HepG2 (cell line): ENCODE data around the gene TBKBP1. TPM values are rescaled to one million over a fixed set of nuclear protein-coding genes. Genes with fewer than 3 reads are reported as not detected.

ENCODE experiments used
- ATF7 ChIP-seq, 2 experiments: fragments of 450-650 bp in 1 of 2; sonication (generic) in 1 of 2; formaldehyde crosslinking in 1 of 2; IDR thresholded peaks; 2 replicates each; pipeline versions ENCODE4 v1.4.0 to v1.6.1; 2016 to 2020; ENCODE audit warnings: antibody characterized with exemption in 1 of 2, mild to moderate bottlenecking in 1 of 2, missing genetic modification reagents in 1 of 2
- ATM ChIP-seq: fragments of 450-650 bp; IDR thresholded peaks from 2 replicates; pipeline ENCODE4 v1.7.1; 2017; ENCODE audit warnings: mild to moderate bottlenecking, borderline replicate concordance
- FOXK1 ChIP-seq: sonication (generic); formaldehyde crosslinking; IDR thresholded peaks from 2 replicates; pipeline ENCODE4 v1.4.0; 2020; ENCODE audit warnings: low read depth, missing genetic modification reagents, borderline replicate concordance
- GRHL1 ChIP-seq: sonication (generic); formaldehyde crosslinking; conservative IDR thresholded peaks from 2 replicates; pipeline ENCODE4 v1.8.0; 2022; ENCODE audit warnings: missing genetic modification reagents
- GTF2F1 ChIP-seq: fragments of 150-350 bp; IDR thresholded peaks from 2 replicates; pipeline ENCODE4 v1.6.1; 2014; ENCODE audit warnings: low read length
- HDAC1 ChIP-seq: sonication (generic); formaldehyde crosslinking; IDR thresholded peaks from 2 replicates; pipeline ENCODE4 v1.5.1; 2020; ENCODE audit warnings: mild to moderate bottlenecking, missing genetic modification reagents
- HNRNPK ChIP-seq: fragments of 200-400 bp; formaldehyde crosslinking; IDR thresholded peaks from 2 replicates; pipeline ENCODE4 v1.6.1; 2018; ENCODE audit warnings: low read length, low read depth, moderate library complexity, mild to moderate bottlenecking; ENCODE audit not compliant: poor library complexity, severe bottlenecking
- KLF11 ChIP-seq: IDR thresholded peaks from 2 replicates; pipeline ENCODE4 v1.6.1; 2016; ENCODE audit warnings: missing compliant biosample characterization
- KLF15 ChIP-seq: sonication (generic); formaldehyde crosslinking; IDR thresholded peaks from 2 replicates; pipeline ENCODE4 v1.8.1; 2023; ENCODE audit warnings: borderline replicate concordance, mild to moderate bottlenecking, inconsistent platforms, missing genetic modification reagents, mixed read lengths
- MTA3 ChIP-seq: sonication (generic); formaldehyde crosslinking; IDR thresholded peaks from 2 replicates; pipeline ENCODE4 v1.4.0; 2020; ENCODE audit warnings: missing genetic modification reagents
- NFE2 ChIP-seq: sonication (generic); formaldehyde crosslinking; IDR thresholded peaks from 2 replicates; pipeline ENCODE4 v1.4.0; 2020; ENCODE audit warnings: missing genetic modification reagents
- SAP130 ChIP-seq: IDR thresholded peaks from 2 replicates; pipeline ENCODE4 v1.6.1; 2016; ENCODE audit warnings: low read depth
- SMAD3 ChIP-seq: sonication (generic); formaldehyde crosslinking; IDR thresholded peaks from 2 replicates; pipeline ENCODE4 v1.4.0; 2020; ENCODE audit warnings: missing genetic modification reagents
- WIZ ChIP-seq: sonication (generic); formaldehyde crosslinking; IDR thresholded peaks from 2 replicates; pipeline ENCODE4 v1.5.1; 2020; ENCODE audit warnings: mild to moderate bottlenecking, missing genetic modification reagents
- ZBTB49 ChIP-seq: sonication (generic); formaldehyde crosslinking; IDR thresholded peaks from 2 replicates; pipeline ENCODE4 v1.4.0; 2020; ENCODE audit warnings: missing genetic modification reagents, borderline replicate concordance
- ZNF136 ChIP-seq: sonication (generic); formaldehyde crosslinking; IDR thresholded peaks from 2 replicates; pipeline ENCODE4 v1.8.1; 2022; ENCODE audit warnings: low read depth, mild to moderate bottlenecking, moderate library complexity, missing genetic modification reagents
- ZNF138 ChIP-seq: sonication (generic); formaldehyde crosslinking; IDR thresholded peaks from 2 replicates; pipeline ENCODE4 v1.5.0; 2020; ENCODE audit warnings: mild to moderate bottlenecking, low read depth, missing genetic modification reagents
- ZNF143 ChIP-seq: sonication (generic); formaldehyde crosslinking; IDR thresholded peaks from 2 replicates; pipeline ENCODE4 v1.4.0; 2020; ENCODE audit warnings: missing genetic modification reagents
- ZNF251 ChIP-seq: sonication (generic); formaldehyde crosslinking; IDR thresholded peaks from 2 replicates; pipeline ENCODE4 v1.9.0; 2021; ENCODE audit warnings: mild to moderate bottlenecking, missing genetic modification reagents
- ZNF468 ChIP-seq: sonication (generic); formaldehyde crosslinking; IDR thresholded peaks from 2 replicates; pipeline ENCODE4 v1.8.0; 2022; ENCODE audit warnings: mild to moderate bottlenecking, moderate library complexity, missing genetic modification reagents
- ZNF510 ChIP-seq: sonication (generic); formaldehyde crosslinking; IDR thresholded peaks from 2 replicates; pipeline ENCODE4 v1.4.0; 2020; ENCODE audit warnings: low read depth, mild to moderate bottlenecking, missing genetic modification reagents
- ZNF546 ChIP-seq: sonication (generic); formaldehyde crosslinking; conservative IDR thresholded peaks from 2 replicates; pipeline ENCODE4 v1.8.1; 2023; ENCODE audit warnings: mild to moderate bottlenecking, missing genetic modification reagents
- ZNF567 ChIP-seq: sonication (generic); formaldehyde crosslinking; IDR thresholded peaks from 2 replicates; pipeline ENCODE4 v1.8.1; 2023; ENCODE audit warnings: mild to moderate bottlenecking, missing genetic modification reagents, borderline replicate concordance
- ZNF580 ChIP-seq: IDR thresholded peaks from 2 replicates; pipeline ENCODE4 v1.6.1; 2016; ENCODE audit warnings: low read depth, borderline replicate concordance
- ZNF709 ChIP-seq: sonication (generic); formaldehyde crosslinking; IDR thresholded peaks from 2 replicates; pipeline ENCODE4 v1.5.0; 2020; ENCODE audit warnings: mild to moderate bottlenecking, missing genetic modification reagents
- ZNF737 ChIP-seq: sonication (generic); formaldehyde crosslinking; IDR thresholded peaks from 2 replicates; pipeline ENCODE4 v1.5.0; 2020; ENCODE audit warnings: missing genetic modification reagents, mild to moderate bottlenecking, borderline replicate concordance
- ZNF850 ChIP-seq: sonication (generic); formaldehyde crosslinking; conservative IDR thresholded peaks from 2 replicates; pipeline ENCODE4 v1.9.0; 2021; ENCODE audit warnings: mild to moderate bottlenecking, missing genetic modification reagents
- polyA plus RNA-seq, 8 experiments: library from polyadenylated mRNA; depleted of rRNA in 3 of 8; stranded (reverse) in 7 of 8; unstranded in 1 of 8; fragments of >200 nt; fragmentation: Illumina TruSeq in 4 of 8; extraction: Trizol in 4 of 8; gene quantifications; 2 replicates each; pipeline versions ENCODE4 v1.2.1 to v1.2.3, GENCODE V29; 2011 to 2016; ENCODE audit warnings: low read depth in 4 of 8, missing spikeins in 1 of 8, mixed read lengths in 1 of 8; ENCODE audit not compliant: insufficient read depth in 1 of 8
- total RNA-seq, 5 experiments: library from RNA; depleted of rRNA; stranded (reverse); fragments of >200 nt; fragmentation: Illumina TruSeq; extraction: Trizol; gene quantifications; 2 replicates each; pipeline ENCODE4 v1.2.3, GENCODE V29; 2016; ENCODE audit warnings: low read depth in 1 of 5

The TBKBP1 gene
- total and polyA plus RNA-seq, 2 of the 13 experiments (the other 11 are each of a cell fraction or from before 2014, with no cell fraction given): 2.6 to 7.0 TPM

DNA sequence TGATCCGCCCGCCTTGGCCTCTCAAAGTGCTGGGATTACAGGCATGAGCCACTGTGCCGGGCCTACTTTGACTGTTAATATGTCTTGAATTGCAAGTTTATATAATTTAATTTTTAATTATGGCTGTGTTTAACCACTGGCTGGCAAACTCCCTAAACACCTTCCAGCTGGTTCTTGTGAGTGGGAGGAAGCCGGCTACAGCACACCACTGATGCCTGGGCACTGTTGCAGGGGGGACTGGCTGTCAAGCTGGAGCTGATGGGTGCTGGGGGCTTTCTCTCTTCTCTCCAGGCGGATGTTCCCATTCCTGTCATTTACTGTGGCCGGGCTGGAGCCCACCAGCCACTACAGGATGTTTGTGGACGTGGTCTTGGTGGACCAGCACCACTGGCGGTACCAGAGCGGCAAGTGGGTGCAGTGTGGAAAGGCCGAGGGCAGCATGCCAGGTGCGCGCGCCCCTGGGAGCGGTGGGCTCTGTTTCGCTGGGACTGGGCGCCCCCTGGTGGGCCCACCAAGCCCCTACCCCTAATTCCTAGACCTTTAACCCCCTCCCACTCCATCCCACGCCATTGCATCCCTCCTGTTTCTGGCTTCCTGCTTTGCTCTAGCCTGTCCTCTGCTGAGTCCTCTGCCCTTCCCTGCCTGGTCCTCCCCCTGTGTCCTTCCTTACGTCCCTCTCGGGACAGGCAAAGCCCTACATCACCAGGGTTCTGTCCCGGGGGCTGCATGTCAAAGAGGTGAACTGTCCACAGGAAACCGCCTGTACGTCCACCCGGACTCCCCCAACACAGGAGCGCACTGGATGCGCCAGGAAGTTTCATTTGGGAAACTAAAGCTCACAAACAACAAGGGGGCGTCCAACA lies 48.6 kb downstream of the TBKBP1 start (continued):
- TF ChIP-seq KLF15 (CRISPR knock-in tag) (no peak), GRHL1 (CRISPR knock-in tag) (no peak), ZNF850 (CRISPR knock-in tag) (no peak), SMAD3 (CRISPR knock-in tag) (no peak), ZNF138 (no peak), ZBTB49 (CRISPR knock-in tag) (no peak), MTA3 (CRISPR knock-in tag) (no peak), ZNF136 (CRISPR knock-in tag) (no peak), HNRNPK (peak; percentile 75), ZNF510 (no peak), ATM (no peak), ZNF468 (CRISPR knock-in tag) (no peak), ZNF580 (0 out of 2 replicates have a peak, but pooled peaks have one; percentile 41), SAP130 (CRISPR knock-in tag) (no peak), ATF7 (IDR thresholded peaks at IDR 0.05) (no peak), ATF7 (CRISPR knock-in tag; IDR thresholded peaks at IDR 0.05) (no peak), ZNF737 (CRISPR knock-in tag) (no peak), ZNF251 (no peak), ZNF143 (CRISPR knock-in tag) (no peak), FOXK1 (CRISPR knock-in tag) (no peak), WIZ (CRISPR knock-in tag) (no peak), GTF2F1 (no peak), NFE2 (no peak), ZNF546 (no peak), ZNF567 (CRISPR knock-in tag) (0 out of 2 replicates have a peak, but pooled peaks have one; percentile 39), ZNF709 (CRISPR knock-in tag) (0 out of 2 replicates have a peak, but pooled peaks have one; percentile 29), HDAC1 (CRISPR knock-in tag) (0 out of 2 replicates have a peak, but pooled peaks have one; percentile 19), KLF11 (CRISPR knock-in tag) (no peak)
